ENCODE data around the gene TTC34. TPM values are rescaled to one million over a fixed set of nuclear protein-coding genes. Genes with fewer than 3 reads are reported as not detected.

Gene TTC34
- polyA plus RNA-seq, 1 donor (not counting 4 experiments of a cell fraction or from before 2014, with no cell fraction given): 0.04 TPM

- Histone ChIP-seq H3K4me2 (ENCODE audit: control insufficient read depth, extremely low read depth, insufficient read depth, low read depth, low read length) (no peak overlapping the region), H3K27ac (ENCODE audit: control insufficient read depth, insufficient read depth, low read length) (no peak overlapping the region), H3K4me3 (ENCODE audit: control insufficient read depth in 2 of 3, extremely low read depth in 1 of 3, insufficient read depth in 2 of 3, low read depth in 1 of 3, low read length in 3 of 3) (no peak overlapping the region), H2AFZ (ENCODE audit: control insufficient read depth, low read length) (no peak overlapping the region), H3K4me1 (ENCODE audit: control insufficient read depth, extremely low read depth, insufficient read depth, low read length) (no peaks in the 10 kb centered on the region), H4K20me1 (ENCODE audit: control insufficient read depth, extremely low read depth, insufficient read depth, low read length) (no peaks in the 10 kb centered on the region), H3K9ac (ENCODE audit: control insufficient read depth, extremely low read depth, insufficient read depth, low read length) (no peak overlapping the region), H3K36me3 (ENCODE audit: control insufficient read depth in 2 of 2, extremely low read depth in 1 of 2, insufficient read depth in 2 of 2, low read length in 2 of 2) (no peaks in the 10 kb centered on the region), H3K9me3 (ENCODE audit: control insufficient read depth, low read depth, low read length) (peaks cover 21% of the 10 kb centered on the region), H3K27me3 (ENCODE audit: control insufficient read depth, extremely low read depth, insufficient read depth, low read length) (peaks cover 18% of the 10 kb centered on the region), H3K79me2 (ENCODE audit: control insufficient read depth, insufficient read depth, low read length) (no peaks in the 10 kb centered on the region), H3K9me1 (ENCODE audit: control insufficient read depth, extremely low read depth, insufficient read depth, low read length) (no peaks in the 10 kb centered on the region)
- TF ChIP-seq CTCF (optimal IDR thresholded peaks at IDR 0.05 in 1 of 3, IDR thresholded peaks at IDR 0.05 in 1 of 3, conservative IDR thresholded peaks at IDR 0.05 in 1 of 3; ENCODE audit: extremely low read depth in 1 of 3, insufficient read depth in 2 of 3, low read length in 3 of 3): no peak
- no peak for TF ChIP-seq EZH2 (IDR thresholded peaks at IDR 0.05; ENCODE audit: low read length)
- dilution Hi-C loops (cut with MboI; ENCODE audit: extremely low pct_ligation_motif_present, low sequenced_read_pairs): no loop called here
- DNase-seq (ENCODE audit: low read depth, low spot score): no peak
- no peak for FAIRE-seq
Measured at GRCh38 chr1:2633366-2633935, 168.0 kb downstream of the TTC34 start.

- no peak for TF ChIP-seq EZH2 (IDR thresholded peaks at IDR 0.05; ENCODE audit: low read length)
- no peak for TF ChIP-seq CTCF (optimal IDR thresholded peaks at IDR 0.05 in 1 of 3, IDR thresholded peaks at IDR 0.05 in 1 of 3, conservative IDR thresholded peaks at IDR 0.05 in 1 of 3; ENCODE audit: extremely low read depth in 1 of 3, insufficient read depth in 2 of 3, low read length in 3 of 3)
- Histone ChIP-seq H3K9ac (ENCODE audit: control insufficient read depth, extremely low read depth, insufficient read depth, low read length) (no peak within 1 kb of the TSS), H3K27me3 (ENCODE audit: control insufficient read depth, extremely low read depth, insufficient read depth, low read length) (peaks cover 25% of the 10 kb centered on the region), H4K20me1 (ENCODE audit: control insufficient read depth, extremely low read depth, insufficient read depth, low read length) (no peaks in the 10 kb centered on the region), H3K9me3 (ENCODE audit: control insufficient read depth, low read depth, low read length) (peaks cover 19% of the 10 kb centered on the region), H3K9me1 (ENCODE audit: control insufficient read depth, extremely low read depth, insufficient read depth, low read length) (no peaks in the 10 kb centered on the region), H3K4me3 (ENCODE audit: control insufficient read depth in 2 of 3, extremely low read depth in 1 of 3, insufficient read depth in 2 of 3, low read depth in 1 of 3, low read length in 3 of 3) (no peak within 1 kb of the TSS), H3K27ac (ENCODE audit: control insufficient read depth, insufficient read depth, low read length) (no peak within 1 kb of the TSS), H3K36me3 (ENCODE audit: control insufficient read depth in 2 of 2, extremely low read depth in 1 of 2, insufficient read depth in 2 of 2, low read length in 2 of 2) (no peaks in the 10 kb centered on the region), H3K79me2 (ENCODE audit: control insufficient read depth, insufficient read depth, low read length) (no peaks in the 10 kb centered on the region), H3K4me1 (ENCODE audit: control insufficient read depth, extremely low read depth, insufficient read depth, low read length) (no peaks in the 10 kb centered on the region), H2AFZ (ENCODE audit: control insufficient read depth, low read length) (no peak within 1 kb of the TSS), H3K4me2 (ENCODE audit: control insufficient read depth, extremely low read depth, insufficient read depth, low read depth, low read length) (no peak within 1 kb of the TSS)
- dilution Hi-C loops (cut with MboI; ENCODE audit: extremely low pct_ligation_motif_present, low sequenced_read_pairs): no loop called here
- FAIRE-seq (no peak), DNase-seq (ENCODE audit: low read depth, low spot score) (no peak)
Measured at GRCh38 chr1:2632561-2633361, 168.7 kb downstream of the TTC34 start, which contains the start of gene MMEL1. MMEL1 (minus strand) TSS chr1:2633016; CDS start chr1:2629484, 3,532 bp downstream.
